IPS-NIHi11 (cell line): ENCODE results near the gene MCOLN2.
A peak's percentile ranks its signal among the peaks of the same experiment; 100 is the strongest.

Experiments
- DNase-seq: peaks from one replicate; pipeline ENCODE4 v3.0.0; 2012; ENCODE audit warnings: mixed read lengths, low spot score

Gene MCOLN2

DNA sequence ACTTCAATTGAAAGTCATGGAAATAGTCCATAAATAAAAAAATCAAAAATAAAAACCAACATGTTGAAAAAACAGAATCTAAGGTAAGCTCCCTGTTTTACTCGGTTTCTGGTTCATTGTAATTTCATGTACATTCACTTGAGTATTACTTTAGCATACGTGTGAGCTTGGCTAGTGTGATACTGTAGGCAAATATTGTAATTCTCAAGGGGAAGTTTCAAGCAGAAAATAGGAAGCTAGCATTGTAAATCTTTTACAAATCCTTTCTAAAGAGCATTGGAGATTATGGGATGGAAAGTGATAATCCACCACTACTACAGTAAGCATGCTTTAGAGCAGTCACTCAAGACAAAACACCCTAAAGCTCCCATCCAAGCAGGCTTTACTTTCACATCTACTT is 100.6 kb downstream of the MCOLN2 start:
- DNase-seq, result no peak

DNA sequence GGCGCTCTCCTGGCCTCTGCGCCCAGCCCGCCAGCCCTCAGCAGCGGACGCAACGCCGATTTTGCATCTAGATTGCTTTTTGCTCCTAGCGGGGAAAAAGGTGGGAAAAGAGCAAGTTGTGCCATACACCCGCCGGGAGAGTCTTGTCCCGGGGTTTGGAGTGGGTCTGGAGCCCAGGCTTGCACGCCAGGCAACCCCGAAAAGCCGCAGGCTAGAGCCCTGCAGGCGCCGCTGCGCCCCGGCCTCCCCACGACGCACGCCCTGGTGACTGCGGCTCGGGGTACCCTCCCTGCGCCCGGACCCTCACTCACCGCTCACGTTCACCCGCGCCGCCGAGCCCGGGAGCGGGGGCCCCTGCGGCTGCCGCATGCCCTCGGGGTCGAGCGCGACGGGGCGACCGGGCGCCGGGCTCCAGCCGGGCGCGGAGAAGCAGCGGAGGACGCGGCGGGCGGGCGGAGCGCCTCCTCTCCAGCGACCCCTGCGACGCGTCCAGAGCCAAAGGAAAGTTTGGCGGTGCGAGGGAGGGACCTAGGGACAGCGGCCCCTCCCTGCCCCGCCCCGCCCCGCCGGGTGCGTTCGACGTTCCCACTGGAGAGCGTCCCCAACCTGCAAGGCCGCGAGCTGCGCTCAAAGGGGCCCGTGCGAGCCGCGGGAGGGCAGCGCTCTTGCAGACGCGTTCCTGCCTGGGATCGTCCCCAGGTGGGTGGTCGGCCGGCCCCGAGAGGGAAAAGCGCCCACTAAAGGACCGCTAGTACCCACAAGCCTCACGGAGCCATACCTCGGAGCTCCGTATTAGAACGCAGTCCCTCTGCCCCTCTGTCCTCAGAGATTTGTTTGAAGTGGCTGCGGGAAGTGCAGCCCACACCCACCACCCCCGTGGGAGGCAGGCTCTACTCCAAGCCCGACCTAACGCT is 104.0 kb downstream of the MCOLN2 start, which contains the start of gene LPAR3:
TSS of gene LPAR3 (minus strand) at position 502 of the 914 bp plus-strand sequence. CDS start 27,086 bp downstream, outside the sequence.
- peak; percentile 82 for DNase-seq

DNA sequence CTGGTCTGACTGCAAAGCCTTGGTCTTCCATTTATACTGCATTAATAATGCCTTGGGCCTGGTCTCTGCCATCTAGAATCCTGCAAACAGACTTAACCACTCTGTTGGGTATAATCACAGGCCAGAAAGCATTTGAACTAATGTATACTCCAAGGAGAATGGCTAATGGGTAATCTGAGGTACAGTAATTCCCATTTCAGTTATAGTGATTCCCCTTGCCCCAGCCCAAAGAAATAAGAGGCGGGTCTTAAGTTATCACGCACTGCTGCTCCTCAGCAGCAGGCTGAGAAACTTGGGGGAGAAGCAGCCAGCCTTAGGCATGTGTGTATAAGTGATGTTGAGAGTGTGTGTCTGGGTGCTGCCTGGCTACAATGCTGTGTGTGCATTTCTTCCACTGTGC is 106.3 kb downstream of the MCOLN2 start:
- no peak for DNase-seq

DNA sequence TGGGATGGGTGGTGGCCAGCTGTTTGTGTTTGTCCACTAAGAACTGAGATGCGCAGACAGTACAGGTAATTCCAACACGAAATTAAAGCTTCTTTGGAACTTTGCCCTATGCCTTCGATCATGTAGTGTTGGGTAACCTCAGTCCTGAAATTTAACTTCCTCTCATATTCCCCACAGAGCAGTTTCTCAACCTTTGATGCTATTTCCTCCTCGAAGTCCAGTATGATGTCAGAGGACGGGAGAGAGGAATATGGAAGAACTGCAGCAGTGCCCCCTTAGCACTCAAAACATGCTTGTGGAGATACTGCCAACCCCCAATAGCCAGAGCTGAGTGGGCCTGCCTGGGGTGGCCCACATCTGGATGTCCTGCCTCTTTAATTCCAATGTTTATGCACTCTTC is 107.5 kb downstream of the MCOLN2 start:
- DNase-seq, result no peak

DNA sequence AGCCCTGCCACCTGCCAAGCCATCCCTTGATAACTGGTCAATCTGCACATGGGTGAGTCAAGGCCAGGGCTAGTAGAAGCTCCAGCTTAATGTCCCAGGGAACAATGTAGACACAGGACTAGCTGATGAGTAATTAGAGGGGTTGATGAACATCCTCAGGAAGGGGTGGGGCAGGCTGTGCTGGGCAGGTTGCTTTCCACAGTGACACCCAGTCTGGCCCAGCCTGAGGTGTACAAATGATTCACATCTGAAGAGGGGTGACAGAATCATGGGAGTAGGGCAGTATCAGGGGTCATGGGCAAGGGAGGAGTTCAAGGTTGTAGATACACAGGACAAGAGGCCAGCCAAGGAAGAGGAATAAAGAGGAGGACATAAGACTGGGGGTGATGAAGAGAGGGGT is 108.2 kb downstream of the MCOLN2 start:
- no peak for DNase-seq

DNA sequence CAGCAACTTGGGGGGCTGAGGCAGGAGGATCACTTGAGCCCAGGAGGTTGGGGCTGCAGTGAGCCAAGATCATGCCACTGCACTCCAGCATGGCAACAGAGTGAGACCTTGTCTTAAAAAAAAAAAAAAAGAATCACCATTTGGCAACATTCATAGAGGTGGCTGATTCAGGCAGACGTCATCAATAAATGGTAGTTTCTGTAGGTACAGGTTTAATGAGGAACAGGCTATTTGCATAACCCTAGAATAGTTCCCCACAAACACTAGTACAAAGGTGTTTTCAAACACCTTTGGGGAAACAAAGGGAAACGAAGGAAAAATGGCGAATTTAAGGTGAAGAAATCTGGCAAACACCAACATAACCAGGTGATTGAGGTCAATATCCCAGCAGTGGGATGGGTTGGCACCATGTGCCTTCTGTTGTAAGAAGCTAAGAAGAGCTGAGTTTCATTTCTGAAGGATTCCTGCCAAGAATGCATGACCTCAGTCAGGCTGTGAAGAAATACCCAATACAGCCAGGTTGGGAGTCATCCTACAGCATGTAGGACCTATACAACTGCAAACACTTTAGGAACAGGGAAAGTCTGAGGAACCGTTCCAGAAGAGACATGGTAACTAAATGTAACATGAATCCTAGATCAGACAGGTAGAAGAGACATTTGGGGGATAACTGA is 109.5 kb downstream of the MCOLN2 start:
- DNase-seq, result no peak

DNA sequence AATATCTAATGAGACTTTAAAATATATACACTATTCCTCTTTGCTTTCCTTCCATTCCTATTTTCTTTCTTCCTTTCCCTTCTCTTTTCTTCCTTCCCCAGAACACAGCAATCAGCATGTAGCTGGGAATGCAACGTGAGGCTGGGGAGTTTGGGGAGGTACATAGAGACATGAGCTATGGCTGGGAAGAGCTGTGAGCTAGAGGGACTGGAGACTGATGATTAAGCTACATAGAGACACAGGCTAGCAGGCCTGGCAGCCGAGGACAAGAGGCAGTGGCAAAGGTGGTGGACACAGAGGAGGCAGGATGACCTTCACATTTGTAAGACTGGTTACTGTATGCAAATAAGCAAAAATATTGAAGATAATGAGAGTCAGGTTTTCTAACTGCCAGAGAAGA is 111.4 kb downstream of the MCOLN2 start:
- DNase-seq, result no peak

DNA sequence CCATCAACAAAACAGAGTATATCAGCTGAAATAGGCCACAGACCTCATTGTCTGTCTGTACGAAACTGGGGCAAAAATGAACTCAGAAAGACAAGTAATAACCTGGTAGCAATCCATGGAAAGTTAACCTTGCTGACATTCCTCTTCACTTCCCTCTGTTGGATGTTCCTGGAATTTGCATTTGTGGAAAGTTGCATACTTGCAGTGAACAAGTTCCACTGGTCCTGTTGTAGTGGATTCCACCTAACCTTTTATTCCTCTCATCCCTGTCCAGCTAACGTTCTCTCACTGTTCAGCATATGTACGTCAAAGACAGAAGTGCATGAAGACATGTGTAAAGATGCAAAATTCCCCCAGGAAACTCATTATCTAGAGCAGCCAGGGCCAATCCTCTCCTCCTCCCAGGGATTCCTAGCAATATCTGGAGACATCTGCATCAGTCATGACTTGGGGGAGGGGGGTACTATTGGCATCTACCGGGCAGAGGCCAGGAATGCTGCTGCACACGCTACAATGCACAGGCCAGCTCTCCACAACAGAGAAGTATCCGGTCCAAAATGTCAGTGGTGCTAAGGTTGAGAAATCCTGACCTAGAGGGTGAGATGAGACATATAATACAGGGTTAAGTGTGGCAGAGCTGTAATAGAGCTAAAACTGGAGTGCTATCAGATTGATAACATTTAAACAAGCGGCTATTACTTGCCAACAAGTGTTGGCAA is 112.1 kb downstream of the MCOLN2 start:
- DNase-seq, result no peak

DNA sequence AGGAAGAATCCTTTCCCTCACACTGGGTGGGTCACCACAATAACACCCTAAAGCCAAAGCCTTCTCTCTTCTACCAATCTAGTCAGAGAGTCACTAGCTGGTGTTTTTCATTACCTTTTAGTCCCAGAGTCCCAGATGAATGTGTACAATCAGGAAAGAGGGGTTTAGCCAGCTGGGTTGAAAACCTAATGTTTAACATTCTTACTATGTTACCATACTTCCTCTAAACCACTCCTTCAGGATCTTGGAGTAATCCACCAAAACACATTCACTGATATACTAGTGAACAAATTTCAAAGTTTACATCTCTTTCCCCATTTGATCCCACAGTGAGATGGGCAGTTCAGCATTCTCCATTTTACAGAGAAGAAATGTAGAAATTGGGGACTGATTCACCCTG is 113.6 kb downstream of the MCOLN2 start:
- DNase-seq, result no peak

DNA sequence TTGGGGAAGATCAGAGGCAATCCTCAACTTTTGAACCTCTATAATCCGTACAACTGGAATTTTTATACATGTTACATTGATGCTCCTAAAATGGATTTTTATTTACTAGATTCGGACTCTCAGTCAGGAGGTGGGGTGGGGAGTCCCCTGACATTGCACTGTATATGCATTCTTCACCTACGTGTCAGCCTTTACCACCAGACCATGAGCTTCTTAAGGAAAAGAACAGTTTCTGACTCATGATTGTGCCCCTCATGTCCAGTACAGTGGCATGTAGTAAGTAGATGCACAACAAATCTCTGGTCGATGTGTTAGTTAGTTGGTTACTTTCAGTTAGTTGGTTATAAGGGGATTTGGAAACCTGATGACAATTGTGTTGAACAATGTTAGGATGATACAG is 119.3 kb downstream of the MCOLN2 start:
- no peak for DNase-seq

DNA sequence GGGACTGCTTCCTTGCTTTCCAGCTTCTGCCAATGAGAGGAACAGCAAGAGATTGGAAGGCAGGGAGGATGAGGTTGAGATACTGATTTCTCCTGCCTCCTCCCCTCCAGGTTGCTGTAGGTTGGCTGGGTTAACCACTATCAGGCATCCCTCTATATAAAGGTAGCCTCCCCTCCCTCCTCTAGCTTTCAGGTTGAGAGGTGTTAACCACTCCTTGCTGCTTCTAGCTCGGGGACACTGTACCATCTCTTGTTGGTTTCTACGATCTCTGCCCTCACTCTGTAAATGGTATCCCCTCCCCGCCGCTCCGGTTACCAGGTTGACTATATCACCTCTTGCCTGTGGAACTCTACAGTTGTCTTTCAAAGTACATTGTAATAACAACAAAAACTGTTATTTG is 120.6 kb downstream of the MCOLN2 start:
- DNase-seq, result no peak
